Left renal pelvis (tissue), 4 donors: ENCODE data around the gene FMO3. TPM values are rescaled to one million over a fixed set of nuclear protein-coding genes. Genes with fewer than 3 reads are reported as not detected.

Experiments used
- DNase-seq, 4 donors: peaks; one replicate each; pipeline ENCODE4 v3.0.0-alpha.2; 2013; ENCODE audit warnings: low read depth in 4 of 4, low spot score in 3 of 4
- polyA plus RNA-seq, 4 donors: library from polyadenylated mRNA; unstranded; fragments of 120-200 nt; gene quantifications; one replicate each; pipeline ENCODE4 v1.2.1, GENCODE V29; 2013; ENCODE audit not compliant: insufficient read length in 4 of 4

Gene FMO3
- polyA plus RNA-seq, 4 donors = 0.18 to 0.20 TPM; not detected in 2

- no peak for DNase-seq
Measured at GRCh38 chr1:171115280-171115897, 24.7 kb downstream of the FMO3 start.

DNA sequence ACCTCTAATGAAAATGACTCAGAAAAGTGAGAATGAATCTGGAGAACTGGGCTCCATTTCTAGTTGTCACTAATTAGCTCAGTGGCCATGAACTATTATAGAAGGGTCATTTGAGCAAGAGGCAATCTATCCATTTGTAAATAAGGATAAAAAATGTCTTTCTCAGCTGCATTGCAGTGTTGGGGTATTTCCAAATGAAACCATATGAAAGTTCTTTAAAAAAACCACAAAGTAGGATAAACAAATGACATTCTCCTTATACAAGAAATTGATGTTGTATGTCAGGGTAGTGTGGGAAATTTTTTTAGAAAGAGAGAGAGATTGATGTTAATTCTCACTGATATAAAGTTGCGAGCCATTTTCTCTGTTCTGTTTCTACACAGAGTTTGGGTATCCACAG is 26.0 kb downstream of the FMO3 start:
- DNase-seq = no peak

DNA sequence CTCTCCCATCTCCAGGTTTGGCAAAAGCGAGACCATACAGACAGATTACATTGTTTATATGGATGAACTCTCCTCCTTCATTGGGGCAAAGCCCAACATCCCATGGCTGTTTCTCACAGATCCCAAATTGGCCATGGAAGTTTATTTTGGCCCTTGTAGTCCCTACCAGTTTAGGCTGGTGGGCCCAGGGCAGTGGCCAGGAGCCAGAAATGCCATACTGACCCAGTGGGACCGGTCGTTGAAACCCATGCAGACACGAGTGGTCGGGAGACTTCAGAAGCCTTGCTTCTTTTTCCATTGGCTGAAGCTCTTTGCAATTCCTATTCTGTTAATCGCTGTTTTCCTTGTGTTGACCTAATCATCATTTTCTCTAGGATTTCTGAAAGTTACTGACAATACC is 26.4 kb downstream of the FMO3 start:
- DNase-seq = no peak

GRCh38 chr1:171119648-171120047 is 28.9 kb downstream of the FMO3 start:
- no peak for DNase-seq

GRCh38 chr1:171122299-171122698 is 31.6 kb downstream of the FMO3 start:
- no peak for DNase-seq

GRCh38 chr1:171122893-171123292 is 32.2 kb downstream of the FMO3 start:
- no peak for DNase-seq

- DNase-seq = no peak
Measured at GRCh38 chr1:171126504-171126903, 35.8 kb downstream of the FMO3 start.

GRCh38 chr1:171127099-171127498 is 36.4 kb downstream of the FMO3 start:
- no peak for DNase-seq

DNA sequence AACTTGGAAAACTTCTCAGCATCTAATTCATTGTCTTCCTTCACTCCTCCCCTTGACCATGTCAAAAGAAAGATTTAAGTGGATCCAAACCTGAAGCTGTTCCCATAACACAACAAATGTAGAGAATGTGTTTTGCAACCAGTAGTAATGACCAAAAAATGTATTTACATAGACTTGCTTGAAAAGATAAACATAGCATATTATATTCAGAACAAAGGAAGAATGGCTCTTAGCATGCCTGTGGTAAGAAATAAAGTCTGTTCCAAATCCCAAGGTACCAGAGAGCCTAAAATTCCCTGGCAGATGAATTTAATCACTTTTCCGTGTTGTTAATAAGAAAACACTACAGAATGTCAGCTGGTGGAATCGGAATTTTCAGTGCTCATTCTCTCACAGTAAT is 36.8 kb downstream of the FMO3 start:
- no peak for DNase-seq

- no peak for DNase-seq
Measured at GRCh38 chr1:171128463-171128862, 37.8 kb downstream of the FMO3 start.

- DNase-seq = no peak
Measured at GRCh38 chr1:171134204-171134923, 43.7 kb downstream of the FMO3 start.

- DNase-seq = no peak
Measured at GRCh38 chr1:171137580-171137979, 46.9 kb downstream of the FMO3 start.

- DNase-seq = no peak
Measured at GRCh38 chr1:171138980-171139379, 48.3 kb downstream of the FMO3 start.

DNA sequence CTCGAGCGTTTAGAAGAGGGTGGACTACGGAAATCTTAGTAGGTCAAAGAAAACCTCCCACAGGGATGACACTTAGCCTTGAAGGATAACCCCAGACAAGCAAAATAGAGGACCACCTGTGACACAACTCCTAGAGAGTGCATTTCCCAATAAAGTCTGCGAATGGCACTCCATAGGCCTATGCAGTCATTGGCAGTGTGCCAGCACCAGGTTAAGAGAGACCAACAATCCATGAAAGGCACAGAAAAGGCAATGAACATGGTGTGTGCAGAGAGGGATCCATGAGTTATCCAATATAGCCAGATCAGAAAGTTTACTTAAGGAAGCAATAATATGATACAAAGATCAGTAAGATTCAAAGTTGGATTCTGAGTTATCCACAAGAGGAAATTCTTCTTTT is 49.2 kb downstream of the FMO3 start:
- no peak for DNase-seq

DNA sequence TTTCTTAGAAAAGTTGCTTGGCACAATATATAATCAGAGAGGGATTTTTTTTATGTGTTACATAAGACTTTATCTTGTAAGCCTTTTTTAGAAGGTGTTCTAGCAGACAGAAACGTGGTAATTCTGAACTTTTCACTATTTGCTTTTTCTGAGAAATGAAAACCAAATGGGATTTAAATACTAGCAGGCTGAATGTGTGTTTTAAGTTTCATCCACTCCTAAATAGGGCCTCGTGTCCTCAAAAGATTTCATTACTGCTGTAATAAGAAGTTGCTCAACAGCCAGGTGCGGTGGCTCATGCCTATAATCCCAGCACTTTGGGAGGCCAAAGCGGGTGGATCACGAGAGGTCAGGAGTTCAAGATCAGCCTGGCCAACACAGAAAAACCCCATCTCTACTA is 49.7 kb downstream of the FMO3 start:
- no peak for DNase-seq

- DNase-seq = no peak
Measured at GRCh38 chr1:171140956-171141687, 50.4 kb downstream of the FMO3 start.

GRCh38 chr1:171141688-171142415 is 51.1 kb downstream of the FMO3 start:
- peak in 1 of 4 donors; percentile 39 for DNase-seq

GRCh38 chr1:171142416-171143385 is 52.0 kb downstream of the FMO3 start:
- no peak for DNase-seq

GRCh38 chr1:171150156-171150555 is 59.5 kb downstream of the FMO3 start:
- no peak for DNase-seq

GRCh38 chr1:171152549-171152948 is 61.8 kb downstream of the FMO3 start:
- DNase-seq = no peak
